IPS-18c (cell line): ENCODE results near the gene TMEM248.
"Not testable (repeated sequence)": the region's sequence is repeated elsewhere in the genome, so short reads cannot be mapped to it uniquely, and the experiment has no call there.

ENCODE experiments used
- H3K4me3 ChIP-seq: 2 replicates; pipeline ENCODE4 v1.7.0; 2013; ENCODE audit warnings: low read depth, mild to moderate bottlenecking, low read length, moderate library complexity; ENCODE audit not compliant: insufficient read depth
- H3K9me3 ChIP-seq: one replicate; pipeline ENCODE4 v1.6.1; 2013; ENCODE audit warnings: mild to moderate bottlenecking, low read length, moderate library complexity; ENCODE audit not compliant: control insufficient read depth, insufficient read depth

TMEM248 gene

GRCh38 chr7:66920769-66921395 lies at the start of gene TMEM248:
Gene TMEM248 (plus strand): TSS chr7:66921225. CDS start chr7:66941866, 20,641 bp downstream.
- Histone ChIP-seq H3K9me3 (no peaks in the 10 kb centered on the region), H3K4me3 (peak within 1 kb of the TSS; percentile 80)

- no peak overlapping the region for H3K4me3 ChIP-seq
- no peaks in the 10 kb centered on the region for H3K9me3 ChIP-seq
These were observed 47.5 kb upstream of the TMEM248 start for GRCh38 chr7:66873476-66873875.

- Histone ChIP-seq H3K4me3 (no peak overlapping the region), H3K9me3 (no peaks in the 10 kb centered on the region)
These were observed 43.3 kb upstream of the TMEM248 start for GRCh38 chr7:66877577-66878300.

GRCh38 chr7:66878301-66878685 lies 42.7 kb upstream of the TMEM248 start:
- H3K9me3 ChIP-seq, H3K4me3 ChIP-seq: not testable (repeated sequence)

- Histone ChIP-seq H3K4me3 (no peak overlapping the region), H3K9me3 (no peaks in the 10 kb centered on the region)
These were observed 41.0 kb upstream of the TMEM248 start for GRCh38 chr7:66880053-66880452.

- not testable (repeated sequence) for H3K9me3 ChIP-seq, H3K4me3 ChIP-seq
These were observed 40.4 kb upstream of the TMEM248 start for GRCh38 chr7:66880577-66880976.

GRCh38 chr7:66883716-66884115 lies 37.3 kb upstream of the TMEM248 start:
- H3K4me3 ChIP-seq, result no peak overlapping the region
- H3K9me3 ChIP-seq, result peaks cover 2% of the 10 kb centered on the region

GRCh38 chr7:66884556-66884955 lies 36.5 kb upstream of the TMEM248 start:
- H3K4me3 ChIP-seq, H3K9me3 ChIP-seq: not testable (repeated sequence)

- no peak overlapping the region for H3K4me3 ChIP-seq
These were observed 34.9 kb upstream of the TMEM248 start for GRCh38 chr7:66886152-66886551.

GRCh38 chr7:66888223-66888622 lies 32.8 kb upstream of the TMEM248 start:
- not testable (repeated sequence) for H3K4me3 ChIP-seq

More at GRCh38 chr7:66886152-66886551, 34.9 kb upstream of the TMEM248 start:
- H3K9me3 ChIP-seq, result peaks cover 2% of the 10 kb centered on the region

GRCh38 chr7:66894463-66895080 lies 26.5 kb upstream of the TMEM248 start:
- Histone ChIP-seq H3K4me3 (no peak overlapping the region), H3K9me3 (no peaks in the 10 kb centered on the region)

More at GRCh38 chr7:66888223-66888622, 32.8 kb upstream of the TMEM248 start:
- not testable (repeated sequence) for H3K9me3 ChIP-seq

- Histone ChIP-seq H3K4me3 (no peak overlapping the region), H3K9me3 (no peaks in the 10 kb centered on the region)
These were observed 24.6 kb upstream of the TMEM248 start for GRCh38 chr7:66896441-66896840.

GRCh38 chr7:66899552-66900280 lies 21.3 kb upstream of the TMEM248 start:
- H3K9me3 ChIP-seq, result no peaks in the 10 kb centered on the region
- no peak overlapping the region for H3K4me3 ChIP-seq

GRCh38 chr7:66901941-66902843 lies 18.8 kb upstream of the TMEM248 start:
- no peak overlapping the region for H3K4me3 ChIP-seq
- H3K9me3 ChIP-seq, result no peaks in the 10 kb centered on the region

- no peak overlapping the region for H3K4me3 ChIP-seq
- H3K9me3 ChIP-seq, result no peaks in the 10 kb centered on the region
These were observed 18.2 kb upstream of the TMEM248 start for GRCh38 chr7:66902844-66903180.

- Histone ChIP-seq H3K4me3 (no peak overlapping the region), H3K9me3 (no peaks in the 10 kb centered on the region)
These were observed 17.5 kb upstream of the TMEM248 start for GRCh38 chr7:66903360-66904062.
